ENCODE measurements around the gene OBP2B. TPM values are rescaled to one million over a fixed set of nuclear protein-coding genes. Genes with fewer than 3 reads are reported as not detected.
"Not testable (repeated sequence)": the region's sequence is repeated elsewhere in the genome, so short reads cannot be mapped to it uniquely, and the experiment has no call there.

Gene OBP2B
- total and polyA plus RNA-seq, 3 donors from 2014 or later = 34.0 to 53.0 (median 35.1) TPM

DNA sequence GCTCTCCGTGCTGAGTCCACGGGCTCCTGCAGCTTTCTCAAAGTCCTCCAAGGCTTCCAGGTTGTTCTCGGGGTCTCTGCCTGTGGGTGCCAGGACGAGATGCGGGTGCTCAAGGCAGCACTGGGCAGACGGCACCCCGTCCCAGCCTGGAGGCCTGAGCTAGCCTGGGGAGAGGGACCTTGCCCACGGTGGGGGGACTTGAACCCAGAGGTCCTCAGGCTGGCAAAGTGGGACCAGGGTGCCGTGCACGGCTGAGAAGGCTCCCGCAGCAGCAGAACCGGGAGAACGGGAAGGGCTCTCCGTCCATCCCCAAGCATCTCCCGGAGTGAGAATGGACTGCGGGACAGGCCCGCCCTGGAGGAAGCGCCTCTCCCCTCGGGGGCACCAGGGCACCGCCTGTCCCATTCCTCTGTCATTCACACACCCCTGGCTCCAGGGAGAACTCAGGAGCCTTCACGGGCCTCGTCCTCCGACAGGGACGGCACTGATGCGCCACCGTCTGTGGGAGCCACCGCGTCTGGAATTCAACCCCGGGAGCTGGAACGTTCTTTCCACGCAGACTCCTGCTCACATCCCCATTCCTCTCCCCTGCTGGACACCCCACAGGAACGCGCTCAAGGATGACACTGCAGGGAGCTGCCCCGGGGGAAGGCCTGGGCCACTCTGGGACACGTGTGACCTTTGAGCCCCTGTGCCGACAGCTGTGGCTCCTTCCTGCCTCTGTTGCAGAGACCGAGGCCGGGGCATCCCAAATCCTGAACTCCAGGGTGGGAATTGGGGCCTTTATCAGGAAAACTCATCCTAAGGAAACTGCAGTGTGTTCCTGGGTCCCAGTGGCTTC lies 16.3 kb upstream of the OBP2B start:
- H3K9me3 ChIP-seq = no peaks in the 10 kb centered on the region
- intact Hi-C loops (cut with DNase I; ENCODE audit: low total_unique reads) = no loop called here
- no peak overlapping the region for H3K4me3 ChIP-seq
- H3K27ac ChIP-seq = no peak overlapping the region
- H3K27me3 ChIP-seq = no peaks in the 10 kb centered on the region
- WGBS, 2 donors = 76 to 86% methylated on average over 23 to 34 of the region's 38 CpGs
- no peaks in the 10 kb centered on the region for H3K4me1 ChIP-seq
- DNase-seq = peak; percentile 8
- TF ChIP-seq, protein P1, sequence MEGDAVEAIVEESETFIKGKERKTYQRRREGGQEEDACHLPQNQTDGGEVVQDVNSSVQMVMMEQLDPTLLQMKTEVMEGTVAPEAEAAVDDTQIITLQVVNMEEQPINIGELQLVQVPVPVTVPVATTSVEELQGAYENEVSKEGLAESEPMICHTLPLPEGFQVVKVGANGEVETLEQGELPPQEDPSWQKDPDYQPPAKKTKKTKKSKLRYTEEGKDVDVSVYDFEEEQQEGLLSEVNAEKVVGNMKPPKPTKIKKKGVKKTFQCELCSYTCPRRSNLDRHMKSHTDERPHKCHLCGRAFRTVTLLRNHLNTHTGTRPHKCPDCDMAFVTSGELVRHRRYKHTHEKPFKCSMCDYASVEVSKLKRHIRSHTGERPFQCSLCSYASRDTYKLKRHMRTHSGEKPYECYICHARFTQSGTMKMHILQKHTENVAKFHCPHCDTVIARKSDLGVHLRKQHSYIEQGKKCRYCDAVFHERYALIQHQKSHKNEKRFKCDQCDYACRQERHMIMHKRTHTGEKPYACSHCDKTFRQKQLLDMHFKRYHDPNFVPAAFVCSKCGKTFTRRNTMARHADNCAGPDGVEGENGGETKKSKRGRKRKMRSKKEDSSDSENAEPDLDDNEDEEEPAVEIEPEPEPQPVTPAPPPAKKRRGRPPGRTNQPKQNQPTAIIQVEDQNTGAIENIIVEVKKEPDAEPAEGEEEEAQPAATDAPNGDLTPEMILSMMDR (IDR thresholded peaks at IDR 0.05) = no peak
- no peak for TF ChIP-seq POLR2A (IDR thresholded peaks at IDR 0.05)
- H3K36me3 ChIP-seq (ENCODE audit: low read depth, missing control alignments) = no peaks in the 10 kb centered on the region

DNA sequence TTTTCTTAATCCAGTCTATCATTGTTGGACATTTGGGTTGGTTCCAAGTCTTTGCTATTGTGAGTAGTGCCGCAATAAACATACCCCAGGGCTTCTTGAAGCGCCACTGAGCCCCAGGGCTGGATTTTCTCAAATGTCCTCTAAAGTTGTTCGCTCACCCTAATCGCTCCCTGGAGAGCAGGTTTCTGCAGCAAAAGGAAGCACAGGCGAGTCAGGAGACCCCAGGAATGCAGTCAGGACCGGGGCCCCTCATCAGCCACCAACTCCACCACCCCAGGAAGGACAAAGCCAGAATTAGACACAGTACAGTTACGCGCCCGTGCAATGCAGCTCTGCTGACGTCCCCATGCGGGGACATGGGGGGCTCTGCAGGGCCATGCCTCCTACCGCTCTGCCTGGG lies 15.7 kb upstream of the OBP2B start:
- intact Hi-C loops (cut with DNase I; ENCODE audit: low total_unique reads) = no loop called here
- no peak for DNase-seq
- Histone ChIP-seq H3K27me3 (no peaks in the 10 kb centered on the region), H3K4me1 (no peaks in the 10 kb centered on the region), H3K27ac (no peak overlapping the region), H3K4me3 (no peak overlapping the region), H3K9me3 (no peaks in the 10 kb centered on the region), H3K36me3 (ENCODE audit: low read depth, missing control alignments) (no peaks in the 10 kb centered on the region)
- WGBS, 2 donors = 92 to 96% methylated on average over 11 to 12 of the region's 12 CpGs
- no peak for TF ChIP-seq POLR2A (IDR thresholded peaks at IDR 0.05)
- TF ChIP-seq, protein P1 (IDR thresholded peaks at IDR 0.05) = no peak

DNA sequence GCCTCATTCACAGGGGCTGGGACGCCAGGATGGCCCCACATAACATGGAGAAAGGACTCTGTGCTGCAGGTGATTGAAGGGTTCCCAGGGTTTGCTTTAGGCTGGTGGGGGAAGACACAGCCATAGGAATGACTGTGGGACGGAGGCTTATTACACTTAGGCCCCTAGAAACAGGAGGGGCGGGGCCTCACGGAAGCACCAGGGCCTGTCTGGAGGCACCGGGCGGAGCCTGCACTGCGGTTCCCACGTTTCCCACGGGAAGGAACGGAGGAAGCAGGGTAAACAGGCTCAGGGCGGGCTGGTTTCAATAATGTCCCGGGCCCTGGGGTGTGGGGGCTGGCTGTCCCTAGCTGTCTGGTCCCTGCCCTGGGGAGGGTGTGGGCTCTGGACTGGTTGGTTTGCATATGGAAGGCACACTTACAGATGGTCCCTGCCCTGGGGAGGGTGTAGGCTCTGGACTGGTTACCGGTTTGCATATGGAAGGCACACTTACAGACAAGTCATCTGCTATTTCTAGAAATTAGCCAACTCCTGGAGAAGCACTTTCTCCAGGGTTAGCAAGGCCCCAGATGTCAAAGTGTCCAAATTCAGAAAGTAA lies 14.2 kb upstream of the OBP2B start:
- WGBS, 2 donors = 68 to 71% methylated on average over 13 of the region's 13 CpGs
- intact Hi-C loops (cut with DNase I; ENCODE audit: low total_unique reads); H3K27ac ChIP-seq; H3K36me3 ChIP-seq (ENCODE audit: low read depth, missing control alignments); H3K27me3 ChIP-seq; H3K4me1 ChIP-seq; H3K9me3 ChIP-seq; H3K4me3 ChIP-seq: not testable (repeated sequence)
- DNase-seq = peak; percentile 4

DNA sequence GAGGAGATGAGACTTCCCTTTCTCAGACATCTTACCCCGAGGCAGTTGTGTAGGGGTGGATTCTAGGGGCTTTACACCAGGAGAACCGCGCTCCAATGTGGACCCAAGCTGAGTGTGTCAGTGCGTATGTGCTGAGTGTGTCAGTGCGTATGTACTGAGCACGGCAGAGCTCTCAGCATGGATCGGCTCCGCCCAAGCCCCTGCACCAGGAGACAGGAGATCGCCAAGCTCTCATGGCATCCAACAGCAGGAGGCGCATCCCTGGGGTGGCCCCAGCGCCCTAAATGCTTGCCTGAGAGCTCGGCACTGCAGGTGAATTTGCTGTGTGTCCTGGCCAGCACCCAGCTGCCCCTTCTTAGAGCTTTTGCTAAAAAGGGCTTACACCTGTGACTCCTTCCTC lies 12.9 kb upstream of the OBP2B start:
- peak; percentile 5 for DNase-seq
- intact Hi-C loops (cut with DNase I; ENCODE audit: low total_unique reads); H3K9me3 ChIP-seq; H3K27me3 ChIP-seq; H3K4me3 ChIP-seq; H3K4me1 ChIP-seq; H3K36me3 ChIP-seq (ENCODE audit: low read depth, missing control alignments); H3K27ac ChIP-seq: not testable (repeated sequence)
- WGBS, 2 donors = 73 to 84% methylated on average over 5 to 12 of the region's 12 CpGs

GRCh38 chr9:133221177-133221809 lies 12.2 kb upstream of the OBP2B start:
- DNase-seq = peak; percentile 3
- H3K4me1 ChIP-seq = no peaks in the 10 kb centered on the region
- H3K27me3 ChIP-seq = no peaks in the 10 kb centered on the region
- H3K4me3 ChIP-seq = no peak overlapping the region
- H3K36me3 ChIP-seq (ENCODE audit: low read depth, missing control alignments) = no peaks in the 10 kb centered on the region
- 79 to 84% methylated on average over 11 to 12 of the region's 12 CpGs for WGBS, 2 donors
- H3K9me3 ChIP-seq = no peaks in the 10 kb centered on the region
- intact Hi-C loops (cut with DNase I; ENCODE audit: low total_unique reads) = no loop called here
- TF ChIP-seq, protein P1 (IDR thresholded peaks at IDR 0.05) = no peak
- no peak for TF ChIP-seq POLR2A (IDR thresholded peaks at IDR 0.05)
- no peak overlapping the region for H3K27ac ChIP-seq

GRCh38 chr9:133218049-133218975 lies 9.3 kb upstream of the OBP2B start:
- DNase-seq = peak; percentile 2
- H3K27me3 ChIP-seq; H3K4me1 ChIP-seq; intact Hi-C loops (cut with DNase I; ENCODE audit: low total_unique reads); H3K36me3 ChIP-seq (ENCODE audit: low read depth, missing control alignments); H3K4me3 ChIP-seq; H3K9me3 ChIP-seq; H3K27ac ChIP-seq: not testable (repeated sequence)
- 79 to 80% methylated on average over 18 to 19 of the region's 19 CpGs for WGBS, 2 donors

GRCh38 chr9:133217333-133217988 lies 8.4 kb upstream of the OBP2B start:
- H3K4me1 ChIP-seq; H3K36me3 ChIP-seq (ENCODE audit: low read depth, missing control alignments); H3K9me3 ChIP-seq; intact Hi-C loops (cut with DNase I; ENCODE audit: low total_unique reads); H3K27me3 ChIP-seq; H3K4me3 ChIP-seq; H3K27ac ChIP-seq: not testable (repeated sequence)
- DNase-seq = peak; percentile 11
- 77 to 80% methylated on average over 10 to 12 of the region's 12 CpGs for WGBS, 2 donors

- H3K36me3 ChIP-seq (ENCODE audit: low read depth, missing control alignments); H3K4me3 ChIP-seq; H3K9me3 ChIP-seq; H3K27ac ChIP-seq; H3K4me1 ChIP-seq; H3K27me3 ChIP-seq; intact Hi-C loops (cut with DNase I; ENCODE audit: low total_unique reads): not testable (repeated sequence)
- WGBS, 2 donors = 25 to 53% methylated on average over 4 of the region's 4 CpGs
- peak; percentile 4 for DNase-seq
These were observed 5.2 kb upstream of the OBP2B start for GRCh38 chr9:133214276-133214675.

All from testis (tissue), 3 donors.